ENCODE measurements around the gene SDHAF1. TPM values are rescaled to one million over a fixed set of nuclear protein-coding genes. Genes with fewer than 3 reads are reported as not detected.

The SDHAF1 gene
- total RNA-seq, 1 donor from 2014 or later = 4.6 TPM

DNA sequence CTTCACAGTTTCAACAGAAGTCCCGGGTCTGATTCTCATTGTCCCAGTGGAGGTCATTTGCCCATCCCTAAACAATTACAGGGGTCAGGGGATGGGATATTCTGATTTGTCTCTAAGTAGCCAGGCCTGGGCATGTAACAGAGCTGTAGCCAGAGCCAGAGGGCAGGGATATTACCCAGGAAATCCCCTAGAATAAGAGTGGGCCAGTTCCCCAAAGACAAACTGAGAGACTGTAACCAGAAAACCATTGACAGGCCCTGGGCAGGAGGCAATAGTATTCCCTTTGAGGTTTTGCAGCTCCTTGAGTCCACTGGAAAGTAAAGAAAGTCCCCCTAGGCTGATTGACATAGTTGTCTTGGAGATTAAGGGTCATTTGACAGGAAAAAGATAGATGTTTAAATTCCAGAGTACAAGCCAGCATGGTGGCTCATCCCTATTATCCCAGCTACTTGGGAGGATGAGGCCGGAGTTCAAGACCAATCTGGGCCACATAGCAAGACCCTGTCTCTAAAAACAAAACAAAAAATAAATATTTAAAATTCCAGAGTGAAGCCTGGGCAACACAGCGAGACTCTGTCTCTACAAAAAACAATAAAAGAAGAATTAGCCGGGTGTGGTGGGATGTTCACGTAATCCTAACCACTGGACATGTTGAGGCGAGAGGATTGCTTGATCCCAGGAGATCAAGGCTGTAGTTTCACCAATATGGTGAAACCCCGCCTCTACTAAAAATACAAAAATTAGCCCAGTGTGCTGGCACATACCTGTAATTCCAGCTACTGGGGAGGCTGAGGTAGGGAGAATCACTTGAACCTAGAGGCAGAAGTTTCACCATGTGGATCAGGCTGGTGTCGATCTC lies 1.9 kb upstream of the SDHAF1 start:
- Histone ChIP-seq H4K20me1 (ENCODE audit: low read depth) (peaks cover 12% of the 10 kb centered on the region), H3K27ac (no peak overlapping the region), H3K4me3 (no peak overlapping the region), H3K9me3 (ENCODE audit: low read depth) (no peaks in the 10 kb centered on the region), H3K4me1 (no peaks in the 10 kb centered on the region), H3K79me2 (ENCODE audit: low read depth) (peaks cover 13% of the 10 kb centered on the region), H3K36me3 (no peaks in the 10 kb centered on the region), H3K27me3 (peaks cover 14% of the 10 kb centered on the region), H2AFZ (replicated peaks) (no peak overlapping the region), H3K4me2 (no peak overlapping the region), H3F3A (ENCODE audit: low read depth) (peaks cover 14% of the 10 kb centered on the region), H3K9ac (no peak overlapping the region)
- H3K27me3 Mint-ChIP-seq (ENCODE audit: insufficient read depth, low read depth) = peaks cover 2% of the 10 kb centered on the region
- TF ChIP-seq EZH2phosphoT487 (IDR thresholded peaks at IDR 0.05) (no peak), CTCF (IDR thresholded peaks at IDR 0.05) (no peak), EZH2 (IDR thresholded peaks at IDR 0.05) (no peak)
- H3K36me3 Mint-ChIP-seq = peaks cover 3% of the 10 kb centered on the region
- no peak for DNase-seq (ENCODE audit: low spot score)
- peak overlapping the region; percentile 42 for H3K27ac Mint-ChIP-seq
- peaks cover 30% of the 10 kb centered on the region for H3K4me1 Mint-ChIP-seq
- peaks cover 3% of the 10 kb centered on the region for H3K9me3 Mint-ChIP-seq
- peak overlapping the region; percentile 21 for H3K4me3 Mint-ChIP-seq

DNA sequence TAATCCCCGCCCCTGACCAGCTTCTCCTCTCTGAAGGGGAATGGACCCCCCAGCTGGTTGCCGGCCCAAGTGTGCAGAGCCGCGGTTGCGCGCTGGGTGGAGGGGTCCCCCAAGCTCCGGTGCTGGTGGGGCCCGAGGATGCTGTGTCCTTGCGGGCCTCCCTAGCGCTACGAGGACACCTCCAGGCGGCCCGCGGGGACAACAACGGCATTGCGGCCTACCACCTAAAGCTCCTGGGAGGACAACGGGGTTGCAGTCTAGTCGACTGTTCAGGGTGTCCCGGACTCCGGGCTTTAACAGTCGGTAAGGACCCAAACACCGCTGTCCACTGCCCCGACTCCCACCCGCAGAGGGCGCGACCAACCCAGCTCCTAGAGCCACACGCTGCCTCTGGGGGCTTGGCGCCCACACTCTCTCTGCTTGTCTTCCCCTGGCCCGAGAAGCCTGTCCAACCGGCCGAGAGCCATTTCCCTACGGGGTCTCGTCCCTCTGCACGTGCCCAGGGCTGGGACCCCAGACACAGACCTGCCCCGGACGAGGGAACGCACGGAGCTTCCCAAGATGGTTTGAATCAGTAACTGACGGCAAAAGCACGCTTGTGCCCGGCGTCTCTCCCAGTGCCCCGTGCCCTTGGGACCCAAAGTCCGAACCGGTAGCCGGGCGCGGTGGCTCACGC lies 927 bp upstream of the SDHAF1 start:
- no peaks in the 10 kb centered on the region for H3K36me3 ChIP-seq
- H3K9me3 ChIP-seq (ENCODE audit: low read depth) = no peaks in the 10 kb centered on the region
- H3K27ac ChIP-seq = no peak overlapping the region
- no peak overlapping the region for H3K9ac ChIP-seq
- no peak overlapping the region for H3K4me2 ChIP-seq
- Mint-ChIP-seq H3K4me1 (peaks cover 30% of the 10 kb centered on the region), H3K9me3 (no peaks in the 10 kb centered on the region), H3K27ac (no peak overlapping the region), H3K36me3 (peaks cover 3% of the 10 kb centered on the region), H3K27me3 (ENCODE audit: insufficient read depth, low read depth) (peaks cover 2% of the 10 kb centered on the region), H3K4me3 (peak overlapping the region; percentile 43)
- peaks cover 14% of the 10 kb centered on the region for H3F3A ChIP-seq (ENCODE audit: low read depth)
- H3K4me3 ChIP-seq = no peak overlapping the region
- TF ChIP-seq EZH2 (IDR thresholded peaks at IDR 0.05) = no peak
- no peak for TF ChIP-seq EZH2phosphoT487 (IDR thresholded peaks at IDR 0.05)
- peak; percentile 16 for TF ChIP-seq CTCF (IDR thresholded peaks at IDR 0.05)
- H3K27me3 ChIP-seq = peaks cover 6% of the 10 kb centered on the region
- DNase-seq (ENCODE audit: low spot score) = peak; percentile 38
- peaks cover 13% of the 10 kb centered on the region for H3K79me2 ChIP-seq (ENCODE audit: low read depth)
- no peak overlapping the region for H2AFZ ChIP-seq (replicated peaks)
- no peaks in the 10 kb centered on the region for H3K4me1 ChIP-seq
- H4K20me1 ChIP-seq (ENCODE audit: low read depth) = peaks cover 12% of the 10 kb centered on the region

DNA sequence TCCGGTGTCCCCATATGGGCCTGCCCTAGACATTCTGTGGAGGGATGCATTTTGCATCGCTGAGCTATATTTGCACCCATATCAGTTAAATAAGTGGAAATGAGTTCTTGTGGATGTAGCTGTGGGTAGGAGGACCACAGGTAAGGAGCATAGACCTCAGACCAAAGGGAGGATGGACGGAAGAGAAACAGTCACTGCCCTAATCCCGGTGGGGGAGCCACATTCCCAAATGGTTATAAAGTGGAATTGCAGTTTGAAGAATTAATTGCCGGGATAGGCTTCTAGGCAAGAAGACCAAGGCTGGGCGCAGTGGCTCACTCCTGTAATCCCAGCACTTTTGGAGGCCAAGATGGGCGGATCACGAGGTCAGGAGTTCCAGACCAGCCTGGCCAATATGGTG lies 1.8 kb downstream of the SDHAF1 start:
- Histone ChIP-seq H2AFZ (replicated peaks) (no peak overlapping the region), H3K79me2 (ENCODE audit: low read depth) (peaks cover 13% of the 10 kb centered on the region), H3K27me3 (no peaks in the 10 kb centered on the region), H3K9me3 (ENCODE audit: low read depth) (no peaks in the 10 kb centered on the region), H3K27ac (no peak overlapping the region), H3F3A (ENCODE audit: low read depth) (peaks cover 14% of the 10 kb centered on the region), H3K36me3 (no peaks in the 10 kb centered on the region), H3K9ac (no peak overlapping the region), H3K4me1 (no peaks in the 10 kb centered on the region), H4K20me1 (ENCODE audit: low read depth) (peaks cover 12% of the 10 kb centered on the region), H3K4me2 (peak overlapping the region; percentile 83), H3K4me3 (no peak overlapping the region)
- TF ChIP-seq CTCF (IDR thresholded peaks at IDR 0.05) (no peak), EZH2 (IDR thresholded peaks at IDR 0.05) (no peak), EZH2phosphoT487 (IDR thresholded peaks at IDR 0.05) (no peak)
- no peak for DNase-seq (ENCODE audit: low spot score)
- Mint-ChIP-seq H3K4me3 (peak overlapping the region; percentile 88), H3K9me3 (no peaks in the 10 kb centered on the region), H3K36me3 (peaks cover 5% of the 10 kb centered on the region), H3K27me3 (ENCODE audit: insufficient read depth, low read depth) (peaks cover under 1% of the 10 kb centered on the region), H3K4me1 (peaks cover 28% of the 10 kb centered on the region), H3K27ac (no peak overlapping the region)

All from neural progenitor cell (in vitro differentiated cells).